Trophoblast cell (in vitro differentiated cells and primary cell): ENCODE results near the gene TMEM87B.
A peak's percentile ranks its signal among the peaks of the same experiment; 100 is the strongest.

Experiments
- DNase-seq, 2 donors: peaks; one replicate each; pipeline ENCODE4 v3.0.0-alpha.2; 2016
- H2AFZ ChIP-seq: 2 replicates; pipeline ENCODE4 v1.6.1; 2013; ENCODE audit warnings: low read length, moderate library complexity, mild to moderate bottlenecking; ENCODE audit not compliant: insufficient read depth, poor library complexity
- H2AK5ac ChIP-seq: 2 replicates; pipeline ENCODE4 v1.6.1; 2013; ENCODE audit warnings: mild to moderate bottlenecking, low read length
- H2BK120ac ChIP-seq: 2 replicates; pipeline ENCODE4 v1.6.1; 2013; ENCODE audit warnings: low read length, mild to moderate bottlenecking, moderate library complexity; ENCODE audit not compliant: insufficient read depth, poor library complexity
- H2BK12ac ChIP-seq: 2 replicates; pipeline ENCODE4 v1.6.1; 2013; ENCODE audit warnings: mild to moderate bottlenecking, low read length, moderate library complexity
- H2BK5ac ChIP-seq: 2 replicates; pipeline ENCODE4 v1.6.1; 2013; ENCODE audit warnings: low read length, low read depth, moderate library complexity, mild to moderate bottlenecking; ENCODE audit not compliant: poor library complexity
- H3K14ac ChIP-seq: 2 replicates; pipeline ENCODE4 v1.6.1; 2013; ENCODE audit warnings: mild to moderate bottlenecking, low read length
- H3K18ac ChIP-seq: 2 replicates; pipeline ENCODE4 v1.6.1; 2013; ENCODE audit warnings: mild to moderate bottlenecking, low read length
- H3K23ac ChIP-seq: 2 replicates; pipeline ENCODE4 v1.6.1; 2013; ENCODE audit warnings: low read length
- H3K27ac ChIP-seq: 2 replicates; pipeline ENCODE4 v1.5.1; 2013; ENCODE audit warnings: low read depth, mild to moderate bottlenecking, inconsistent platforms, low read length, moderate library complexity
- H3K27me3 ChIP-seq: 2 replicates; pipeline ENCODE4 v1.6.1; 2013; ENCODE audit warnings: inconsistent platforms, mild to moderate bottlenecking, low read length, moderate library complexity; ENCODE audit not compliant: insufficient read depth
- H3K36me3 ChIP-seq, 2 experiments: 1 replicate in 1 of 2; 2 replicates in 1 of 2; pipeline ENCODE4 v1.6.1; 2013; ENCODE audit warnings: low read length in 2 of 2, mild to moderate bottlenecking in 2 of 2, moderate library complexity in 1 of 2; ENCODE audit not compliant: insufficient read depth in 2 of 2, control insufficient read depth in 1 of 2
- H3K4ac ChIP-seq: 2 replicates; pipeline ENCODE4 v1.6.1; 2013; ENCODE audit warnings: low read depth, mild to moderate bottlenecking, low read length, moderate library complexity
- H3K4me1 ChIP-seq, 2 experiments: 1 replicate in 1 of 2; 2 replicates in 1 of 2; pipeline ENCODE4 v1.6.1; 2013; ENCODE audit warnings: low read length in 2 of 2, mild to moderate bottlenecking in 2 of 2, moderate library complexity in 1 of 2; ENCODE audit not compliant: insufficient read depth in 2 of 2, control insufficient read depth in 1 of 2
- H3K4me2 ChIP-seq: 2 replicates; pipeline ENCODE4 v1.6.1; 2013; ENCODE audit warnings: inconsistent platforms, mild to moderate bottlenecking, low read length, moderate library complexity
- H3K4me3 ChIP-seq: 2 replicates; pipeline ENCODE4 v1.5.1; 2013; ENCODE audit warnings: mild to moderate bottlenecking, low read depth, low read length, inconsistent platforms
- H3K79me1 ChIP-seq: one replicate; pipeline ENCODE4 v1.6.1; 2013; ENCODE audit warnings: low read length
- H3K79me2 ChIP-seq: 2 replicates; pipeline ENCODE4 v1.6.1; 2013; ENCODE audit warnings: low read length, mild to moderate bottlenecking; ENCODE audit not compliant: control insufficient read depth, insufficient read depth, poor library complexity
- H3K9ac ChIP-seq: 2 replicates; pipeline ENCODE4 v1.6.1; 2013; ENCODE audit warnings: mild to moderate bottlenecking, low read length
- H3K9me3 ChIP-seq: 2 replicates; pipeline ENCODE4 v1.6.1; 2013; ENCODE audit warnings: low read depth, mild to moderate bottlenecking, control low read depth, inconsistent platforms, low read length; ENCODE audit not compliant: insufficient read depth
- H4K12ac ChIP-seq: 2 replicates; pipeline ENCODE4 v1.6.1; 2013; ENCODE audit warnings: low read depth, mild to moderate bottlenecking, low read length, moderate library complexity
- H4K8ac ChIP-seq: 2 replicates; pipeline ENCODE4 v1.6.1; 2013; ENCODE audit warnings: low read depth, mild to moderate bottlenecking, low read length, moderate library complexity
- H4K91ac ChIP-seq: one replicate; pipeline ENCODE4 v1.6.1; 2013; ENCODE audit warnings: low read depth, mild to moderate bottlenecking, low read length, moderate library complexity
- WGBS: extraction: QIAGEN DNeasy Blood & Tissue Kit; methylation state at CpG from one replicate; pipeline ENCODE4 v1.1.7; 2013; ENCODE audit warnings: missing lambda C conversion rate; ENCODE audit not compliant: insufficient read length, insufficient coverage; ENCODE audit errors: extremely low coverage; 5-methylcytosine and 5-hydroxymethylcytosine counted together

TMEM87B gene

GRCh38 chr2:112046231-112046630, 8.8 kb upstream of the TMEM87B start:
- no peak overlapping the region for H4K12ac ChIP-seq
- no peak overlapping the region for H3K4ac ChIP-seq
- H3K4me2 ChIP-seq: no peak overlapping the region
- H3K79me2 ChIP-seq: no peaks in the 10 kb centered on the region
- H3K4me1 ChIP-seq: peaks cover 4 to 5% of the 10 kb centered on the region in 2 experiments
- H3K79me1 ChIP-seq: peaks cover under 1% of the 10 kb centered on the region
- no peak for DNase-seq
- no peak overlapping the region for H3K14ac ChIP-seq
- no peaks in the 10 kb centered on the region for H3K27me3 ChIP-seq
- H3K23ac ChIP-seq: no peak overlapping the region
- no peak overlapping the region for H3K18ac ChIP-seq
- no peak overlapping the region for H2AFZ ChIP-seq
- no peak overlapping the region for H2AK5ac ChIP-seq
- no peak overlapping the region for H4K8ac ChIP-seq
- no peak overlapping the region for H2BK5ac ChIP-seq
- H3K9me3 ChIP-seq: peaks cover 4% of the 10 kb centered on the region
- no peak overlapping the region for H3K27ac ChIP-seq
- no peak overlapping the region for H3K4me3 ChIP-seq
- no peaks in the 10 kb centered on the region for H3K36me3 ChIP-seq
- no peak overlapping the region for H2BK12ac ChIP-seq
- H4K91ac ChIP-seq: no peak overlapping the region
- no peak overlapping the region for H2BK120ac ChIP-seq
- H3K9ac ChIP-seq: no peak overlapping the region

- H3K4me2 ChIP-seq: no peak overlapping the region
- no peak overlapping the region for H4K91ac ChIP-seq
- no peak overlapping the region for H2BK5ac ChIP-seq
- WGBS: no CpG with 5 or more reads among the region's 7 CpGs
- no peaks in the 10 kb centered on the region for H3K79me1 ChIP-seq
- H2BK12ac ChIP-seq: no peak overlapping the region
- H4K8ac ChIP-seq: no peak overlapping the region
- H2BK120ac ChIP-seq: no peak overlapping the region
- H3K79me2 ChIP-seq: no peaks in the 10 kb centered on the region
- no peak overlapping the region for H3K4ac ChIP-seq
- H3K36me3 ChIP-seq: no peaks in the 10 kb centered on the region
- no peaks in the 10 kb centered on the region for H3K4me1 ChIP-seq
- no peak overlapping the region for H3K14ac ChIP-seq
- no peak for DNase-seq
- H4K12ac ChIP-seq: no peak overlapping the region
- H3K27ac ChIP-seq: no peak overlapping the region
- H3K9me3 ChIP-seq: peaks cover 4% of the 10 kb centered on the region
- no peak overlapping the region for H3K4me3 ChIP-seq
- no peak overlapping the region for H3K23ac ChIP-seq
- H3K18ac ChIP-seq: no peak overlapping the region
- H2AFZ ChIP-seq: no peak overlapping the region
- no peak overlapping the region for H2AK5ac ChIP-seq
- no peak overlapping the region for H3K9ac ChIP-seq
- no peaks in the 10 kb centered on the region for H3K27me3 ChIP-seq
Observed at GRCh38 chr2:112047537-112048235, 7.4 kb upstream of the TMEM87B start.

- WGBS: no CpG with 5 or more reads among the region's 4 CpGs
- no peak overlapping the region for H3K4me2 ChIP-seq
- no peak overlapping the region for H2BK12ac ChIP-seq
- no peak overlapping the region for H4K8ac ChIP-seq
- no peak overlapping the region for H2BK120ac ChIP-seq
- H3K4ac ChIP-seq: no peak overlapping the region
- no peak overlapping the region for H4K12ac ChIP-seq
- H2BK5ac ChIP-seq: no peak overlapping the region
- no peak overlapping the region for H3K27ac ChIP-seq
- H3K23ac ChIP-seq: no peak overlapping the region
- H3K9ac ChIP-seq: no peak overlapping the region
- H3K4me3 ChIP-seq: no peak overlapping the region
- DNase-seq: no peak
- H3K36me3 ChIP-seq: no peaks in the 10 kb centered on the region
- H3K79me2 ChIP-seq: no peaks in the 10 kb centered on the region
- no peak overlapping the region for H3K14ac ChIP-seq
- H4K91ac ChIP-seq: no peak overlapping the region
- H3K4me1 ChIP-seq: no peaks in the 10 kb centered on the region
- peaks cover 4% of the 10 kb centered on the region for H3K9me3 ChIP-seq
- H3K18ac ChIP-seq: no peak overlapping the region
- H2AK5ac ChIP-seq: no peak overlapping the region
- H2AFZ ChIP-seq: no peak overlapping the region
- no peaks in the 10 kb centered on the region for H3K27me3 ChIP-seq
- H3K79me1 ChIP-seq: no peaks in the 10 kb centered on the region
Observed at GRCh38 chr2:112048236-112048592, 6.9 kb upstream of the TMEM87B start.

- H4K91ac ChIP-seq: no peak overlapping the region
- WGBS: no CpG with 5 or more reads among the region's 3 CpGs
- H3K14ac ChIP-seq: no peak overlapping the region
- no peaks in the 10 kb centered on the region for H3K27me3 ChIP-seq
- H4K12ac ChIP-seq: no peak overlapping the region
- peak; percentile 44 to 80 for DNase-seq
- H3K79me2 ChIP-seq: no peaks in the 10 kb centered on the region
- no peak overlapping the region for H3K9ac ChIP-seq
- H3K27ac ChIP-seq: no peak overlapping the region
- H3K79me1 ChIP-seq: no peaks in the 10 kb centered on the region
- H2BK120ac ChIP-seq: no peak overlapping the region
- no peak overlapping the region for H2AK5ac ChIP-seq
- H4K8ac ChIP-seq: no peak overlapping the region
- H3K4me1 ChIP-seq: no peaks in the 10 kb centered on the region
- no peak overlapping the region for H3K4ac ChIP-seq
- H3K18ac ChIP-seq: no peak overlapping the region
- no peak overlapping the region for H2BK5ac ChIP-seq
- no peak overlapping the region for H3K23ac ChIP-seq
- H3K4me2 ChIP-seq: no peak overlapping the region
- H3K4me3 ChIP-seq: no peak overlapping the region
- peaks cover 4% of the 10 kb centered on the region for H3K9me3 ChIP-seq
- H2BK12ac ChIP-seq: no peak overlapping the region
- H3K36me3 ChIP-seq: no peaks in the 10 kb centered on the region
- no peak overlapping the region for H2AFZ ChIP-seq
Observed at GRCh38 chr2:112048887-112049286, 6.2 kb upstream of the TMEM87B start.
